ENCODE data around the gene TRPM3. TPM values are rescaled to one million over a fixed set of nuclear protein-coding genes. Genes with fewer than 3 reads are reported as not detected.

TRPM3 gene
- total RNA-seq, 1 experiment from 2014 or later, result not detected

DNA sequence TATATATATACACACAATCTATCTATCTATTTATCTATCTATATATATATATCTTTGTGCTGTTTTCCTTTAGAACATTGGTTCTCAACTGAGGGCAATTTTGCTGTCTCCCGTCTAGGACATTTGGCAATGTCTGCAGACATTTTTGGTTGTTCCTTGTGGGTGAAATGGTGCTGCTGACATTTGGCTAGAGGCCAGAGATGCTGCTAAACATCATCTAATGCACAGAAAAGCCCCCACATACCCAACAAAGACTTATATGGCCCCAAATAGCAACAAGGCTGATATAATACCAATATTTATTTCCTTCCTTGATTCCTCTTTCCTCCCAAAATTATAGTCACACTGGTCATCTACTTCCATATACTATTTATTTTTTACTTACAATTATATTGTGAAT is 197.5 kb downstream of the TRPM3 start:
- in situ Hi-C loops (cut with HindIII; ENCODE audit: low pct_unique_long_range_greater_than_20kb, low sequenced_read_pairs), result no loop called here
- TF ChIP-seq TCF7L2 (IDR thresholded peaks at IDR 0.05; ENCODE audit: low read depth, low read length), result no peak
- TF ChIP-seq POLR2AphosphoS5 (IDR thresholded peaks at IDR 0.05; ENCODE audit: low read depth, low read length), result no peak
- TF ChIP-seq SIN3A (IDR thresholded peaks at IDR 0.05; ENCODE audit: borderline replicate concordance, insufficient read depth, low read depth, low read length), result no peak
- TF ChIP-seq, protein P1, sequence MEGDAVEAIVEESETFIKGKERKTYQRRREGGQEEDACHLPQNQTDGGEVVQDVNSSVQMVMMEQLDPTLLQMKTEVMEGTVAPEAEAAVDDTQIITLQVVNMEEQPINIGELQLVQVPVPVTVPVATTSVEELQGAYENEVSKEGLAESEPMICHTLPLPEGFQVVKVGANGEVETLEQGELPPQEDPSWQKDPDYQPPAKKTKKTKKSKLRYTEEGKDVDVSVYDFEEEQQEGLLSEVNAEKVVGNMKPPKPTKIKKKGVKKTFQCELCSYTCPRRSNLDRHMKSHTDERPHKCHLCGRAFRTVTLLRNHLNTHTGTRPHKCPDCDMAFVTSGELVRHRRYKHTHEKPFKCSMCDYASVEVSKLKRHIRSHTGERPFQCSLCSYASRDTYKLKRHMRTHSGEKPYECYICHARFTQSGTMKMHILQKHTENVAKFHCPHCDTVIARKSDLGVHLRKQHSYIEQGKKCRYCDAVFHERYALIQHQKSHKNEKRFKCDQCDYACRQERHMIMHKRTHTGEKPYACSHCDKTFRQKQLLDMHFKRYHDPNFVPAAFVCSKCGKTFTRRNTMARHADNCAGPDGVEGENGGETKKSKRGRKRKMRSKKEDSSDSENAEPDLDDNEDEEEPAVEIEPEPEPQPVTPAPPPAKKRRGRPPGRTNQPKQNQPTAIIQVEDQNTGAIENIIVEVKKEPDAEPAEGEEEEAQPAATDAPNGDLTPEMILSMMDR (IDR thresholded peaks at IDR 0.05), result no peak
- TF ChIP-seq, protein P2, sequence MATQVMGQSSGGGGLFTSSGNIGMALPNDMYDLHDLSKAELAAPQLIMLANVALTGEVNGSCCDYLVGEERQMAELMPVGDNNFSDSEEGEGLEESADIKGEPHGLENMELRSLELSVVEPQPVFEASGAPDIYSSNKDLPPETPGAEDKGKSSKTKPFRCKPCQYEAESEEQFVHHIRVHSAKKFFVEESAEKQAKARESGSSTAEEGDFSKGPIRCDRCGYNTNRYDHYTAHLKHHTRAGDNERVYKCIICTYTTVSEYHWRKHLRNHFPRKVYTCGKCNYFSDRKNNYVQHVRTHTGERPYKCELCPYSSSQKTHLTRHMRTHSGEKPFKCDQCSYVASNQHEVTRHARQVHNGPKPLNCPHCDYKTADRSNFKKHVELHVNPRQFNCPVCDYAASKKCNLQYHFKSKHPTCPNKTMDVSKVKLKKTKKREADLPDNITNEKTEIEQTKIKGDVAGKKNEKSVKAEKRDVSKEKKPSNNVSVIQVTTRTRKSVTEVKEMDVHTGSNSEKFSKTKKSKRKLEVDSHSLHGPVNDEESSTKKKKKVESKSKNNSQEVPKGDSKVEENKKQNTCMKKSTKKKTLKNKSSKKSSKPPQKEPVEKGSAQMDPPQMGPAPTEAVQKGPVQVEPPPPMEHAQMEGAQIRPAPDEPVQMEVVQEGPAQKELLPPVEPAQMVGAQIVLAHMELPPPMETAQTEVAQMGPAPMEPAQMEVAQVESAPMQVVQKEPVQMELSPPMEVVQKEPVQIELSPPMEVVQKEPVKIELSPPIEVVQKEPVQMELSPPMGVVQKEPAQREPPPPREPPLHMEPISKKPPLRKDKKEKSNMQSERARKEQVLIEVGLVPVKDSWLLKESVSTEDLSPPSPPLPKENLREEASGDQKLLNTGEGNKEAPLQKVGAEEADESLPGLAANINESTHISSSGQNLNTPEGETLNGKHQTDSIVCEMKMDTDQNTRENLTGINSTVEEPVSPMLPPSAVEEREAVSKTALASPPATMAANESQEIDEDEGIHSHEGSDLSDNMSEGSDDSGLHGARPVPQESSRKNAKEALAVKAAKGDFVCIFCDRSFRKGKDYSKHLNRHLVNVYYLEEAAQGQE (IDR thresholded peaks at IDR 0.05; ENCODE audit: insufficient read depth in 1 of 2, low read depth in 2 of 2, low read length in 1 of 2), result no peak
- ChIA-PET POLR2A (no interaction called here), CTCF (no interaction called here)
- intact Hi-C loops (cut with micrococcal nuclease; ENCODE audit: unreplicated experiment), result loop anchor here (5.0 kb wide), 1 partner anchor 287 kb away; no protein-coding TSS in a partner anchor
- H3K36me3 ChIP-seq (ENCODE audit: control insufficient read depth, insufficient read depth, low read length), result no peaks in the 10 kb centered on the region
- ATAC-seq (no peak), DNase-seq (ENCODE audit: low read depth, low spot score) (no peak)
- no peak overlapping the region for H3K27ac ChIP-seq (ENCODE audit: low read length)
- H3K9me3 ChIP-seq (ENCODE audit: control insufficient read depth, insufficient read depth, low read depth, low read length), result no peaks in the 10 kb centered on the region
- H3K27me3 ChIP-seq (ENCODE audit: control insufficient read depth, insufficient read depth, low read length), result no peaks in the 10 kb centered on the region
- no peaks in the 10 kb centered on the region for H3K4me1 ChIP-seq (ENCODE audit: control insufficient read depth, insufficient read depth, low read length)
- H3K4me3 ChIP-seq (ENCODE audit: low read depth in 2 of 2, low read length in 2 of 2), result no peak overlapping the region
- no TSS peak for BruUV-seq (replicated peaks)

DNA sequence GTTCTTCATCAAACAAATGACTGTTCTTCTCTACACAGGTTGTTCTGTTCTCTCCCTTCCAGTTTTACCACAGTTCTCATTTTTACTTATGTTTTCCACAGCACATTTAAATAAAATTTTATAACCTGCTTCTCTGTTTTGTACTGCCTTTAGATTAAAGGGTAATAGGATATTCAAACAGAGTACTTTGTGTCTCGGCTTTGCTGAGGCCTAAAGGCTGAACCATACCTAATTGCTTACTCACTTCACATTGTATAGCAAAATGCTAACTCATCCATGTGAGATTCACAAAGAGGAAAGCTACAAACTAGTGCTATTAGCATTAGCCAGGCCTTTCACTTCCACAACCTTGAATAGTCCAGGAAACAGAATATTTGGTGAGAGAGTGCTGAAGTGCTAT is 200.3 kb downstream of the TRPM3 start:
- no peaks in the 10 kb centered on the region for H3K9me3 ChIP-seq (ENCODE audit: control insufficient read depth, insufficient read depth, low read depth, low read length)
- H3K4me3 ChIP-seq (ENCODE audit: low read depth in 2 of 2, low read length in 2 of 2), result no peak overlapping the region
- TF ChIP-seq POLR2AphosphoS5 (IDR thresholded peaks at IDR 0.05; ENCODE audit: low read depth, low read length) (no peak), TCF7L2 (IDR thresholded peaks at IDR 0.05; ENCODE audit: low read depth, low read length) (no peak), SIN3A (IDR thresholded peaks at IDR 0.05; ENCODE audit: borderline replicate concordance, insufficient read depth, low read depth, low read length) (no peak)
- TF ChIP-seq, protein P1 (IDR thresholded peaks at IDR 0.05), result no peak
- TF ChIP-seq, protein P2 (IDR thresholded peaks at IDR 0.05; ENCODE audit: insufficient read depth in 1 of 2, low read depth in 2 of 2, low read length in 1 of 2), result no peak
- in situ Hi-C loops (cut with HindIII; ENCODE audit: low pct_unique_long_range_greater_than_20kb, low sequenced_read_pairs), result no loop called here
- CTCF ChIA-PET, result no interaction called here
- POLR2A ChIA-PET, result no interaction called here
- ATAC-seq, result no peak
- H3K27ac ChIP-seq (ENCODE audit: low read length), result no peak overlapping the region
- no peaks in the 10 kb centered on the region for H3K27me3 ChIP-seq (ENCODE audit: control insufficient read depth, insufficient read depth, low read length)
- intact Hi-C loops (cut with micrococcal nuclease; ENCODE audit: unreplicated experiment), result loop anchor here (5.0 kb wide), 1 partner anchor 284 kb away; no protein-coding TSS in a partner anchor
- no TSS peak for BruUV-seq (replicated peaks)
- H3K36me3 ChIP-seq (ENCODE audit: control insufficient read depth, insufficient read depth, low read length), result no peaks in the 10 kb centered on the region
- no peaks in the 10 kb centered on the region for H3K4me1 ChIP-seq (ENCODE audit: control insufficient read depth, insufficient read depth, low read length)
- no peak for DNase-seq (ENCODE audit: low read depth, low spot score)

Data from Panc1 (cell line).